GM21825 (cell line): Measurements from ENCODE around the gene IKBKE.
"Not testable (repeated sequence)": the region's sequence is repeated elsewhere in the genome, so short reads cannot be mapped to it uniquely, and the experiment has no call there.

Source experiments
- ATAC-seq: cut with Tn5 transposase; IDR thresholded peaks from one replicate; pipeline ENCODE4 v1.9.1; 2021; ENCODE audit warnings: mild to moderate bottlenecking, moderate library complexity; ENCODE audit not compliant: unreplicated experiment

Gene IKBKE

GRCh38 chr1:206472454-206472853 is 2.2 kb downstream of the IKBKE start:
- ATAC-seq, result no peak

GRCh38 chr1:206472886-206473285 is 2.6 kb downstream of the IKBKE start:
- no peak for ATAC-seq

GRCh38 chr1:206476058-206476457 is 5.8 kb downstream of the IKBKE start:
- ATAC-seq, result no peak

GRCh38 chr1:206476591-206476990 is 6.3 kb downstream of the IKBKE start:
- no peak for ATAC-seq

- ATAC-seq, result no peak
Measured at GRCh38 chr1:206477110-206477509, 6.8 kb downstream of the IKBKE start.

GRCh38 chr1:206477581-206478380 is 7.5 kb downstream of the IKBKE start:
- ATAC-seq, result no peak

GRCh38 chr1:206478746-206479145 is 8.5 kb downstream of the IKBKE start:
- no peak for ATAC-seq

GRCh38 chr1:206479183-206480125 is 9.2 kb downstream of the IKBKE start:
- ATAC-seq, result no peak

GRCh38 chr1:206480211-206480610 is 9.9 kb downstream of the IKBKE start:
- no peak for ATAC-seq

- ATAC-seq, result no peak
Measured at GRCh38 chr1:206482611-206483010, 12.3 kb downstream of the IKBKE start.

GRCh38 chr1:206483864-206484263 is 13.6 kb downstream of the IKBKE start:
- not testable (repeated sequence) for ATAC-seq

- no peak for ATAC-seq
Measured at GRCh38 chr1:206484901-206485300, 14.6 kb downstream of the IKBKE start.

- no peak for ATAC-seq
Measured at GRCh38 chr1:206486995-206487788, 16.9 kb downstream of the IKBKE start.

- ATAC-seq, result no peak
Measured at GRCh38 chr1:206487970-206488369, 17.7 kb downstream of the IKBKE start.

- ATAC-seq, result no peak
Measured at GRCh38 chr1:206488466-206488865, 18.2 kb downstream of the IKBKE start.

GRCh38 chr1:206489980-206490770 is 19.9 kb downstream of the IKBKE start:
- no peak for ATAC-seq

GRCh38 chr1:206490771-206491405 is 20.6 kb downstream of the IKBKE start:
- ATAC-seq, result no peak

- ATAC-seq, result no peak
Measured at GRCh38 chr1:206491616-206492015, 21.3 kb downstream of the IKBKE start.

GRCh38 chr1:206492589-206492988 is 22.3 kb downstream of the IKBKE start:
- ATAC-seq, result no peak

- ATAC-seq, result no peak
Measured at GRCh38 chr1:206493279-206493678, 23.0 kb downstream of the IKBKE start.
